ENCODE data around the gene CMTR1. TPM values are rescaled to one million over a fixed set of nuclear protein-coding genes. Genes with fewer than 3 reads are reported as not detected.

Gene CMTR1
- total RNA-seq, 6 experiments from 2014 or later, result 15.6 to 22.3 (median 16.5) TPM

GRCh38 chr6:37480118-37480736 is 47.2 kb downstream of the CMTR1 start:
- Histone ChIP-seq H3K27me3 (no peaks in the 10 kb centered on the region), H3K4me1 (no peaks in the 10 kb centered on the region), H3K4me3 (no peak overlapping the region), H3K27ac (no peak overlapping the region), H3K36me3 (peaks cover 0 to 18% (median 4%) of the 10 kb centered on the region in 4 donors), H3K9me3 (no peaks in the 10 kb centered on the region)
- WGBS (ENCODE audit: insufficient coverage, low coverage, low lambda C conversion rate, missing lambda C conversion rate), result 83% methylated on average over 1 of the region's 1 CpG
- DNase-seq (peak in 1 of 3 donors; percentile 28), ATAC-seq (no peak)
- no peak for TF ChIP-seq CTCF (IDR thresholded peaks at IDR 0.05)
- no peak for TF ChIP-seq POLR2A (IDR thresholded peaks at IDR 0.05)
- intact Hi-C loops (cut with DNase I), result loop anchor here (5.0 to 10.0 kb wide), 3 partner anchors 87 to 215 kb away; partner anchors contain the start of gene MDGA1 (in 1 of the 2)

- WGBS (ENCODE audit: insufficient coverage, low coverage, low lambda C conversion rate, missing lambda C conversion rate), result 64% methylated on average over 5 of the region's 7 CpGs
- H3K9me3 ChIP-seq, result no peaks in the 10 kb centered on the region
- no peak for TF ChIP-seq POLR2A (IDR thresholded peaks at IDR 0.05)
- no peak overlapping the region for H3K4me3 ChIP-seq
- H3K27ac ChIP-seq, result no peak overlapping the region
- H3K27me3 ChIP-seq, result no peaks in the 10 kb centered on the region
- intact Hi-C loops (cut with DNase I), result loop anchor here (5.0 to 10.0 kb wide), 3 partner anchors 86 to 214 kb away; partner anchors contain the start of gene MDGA1 (in 1 of the 2)
- DNase-seq (peak in 1 of 3 donors; percentile 13), ATAC-seq (no peak)
- peaks cover 0 to 18% (median 0%) of the 10 kb centered on the region in 4 donors for H3K36me3 ChIP-seq
- no peaks in the 10 kb centered on the region for H3K4me1 ChIP-seq
These were observed 48.0 kb downstream of the CMTR1 start for GRCh38 chr6:37480951-37481534.

GRCh38 chr6:37481711-37482605 is 48.9 kb downstream of the CMTR1 start:
- intact Hi-C loops (cut with DNase I), result loop anchor here (5.0 to 10.0 kb wide), 3 partner anchors 85 to 213 kb away; partner anchors contain the start of gene MDGA1 (in 1 of the 2)

GRCh38 chr6:37482606-37483251 is 49.7 kb downstream of the CMTR1 start:
- no peaks in the 10 kb centered on the region for H3K4me1 ChIP-seq
- no peak for ATAC-seq
- TF ChIP-seq POLR2A (IDR thresholded peaks at IDR 0.05) (no peak), CTCF (IDR thresholded peaks at IDR 0.05) (no peak)
- no peaks in the 10 kb centered on the region for H3K9me3 ChIP-seq
- 56% methylated on average over 7 of the region's 10 CpGs for WGBS (ENCODE audit: insufficient coverage, low coverage, low lambda C conversion rate, missing lambda C conversion rate)
- H3K27me3 ChIP-seq, result no peaks in the 10 kb centered on the region
- intact Hi-C loops (cut with DNase I), result loop anchor here (5.0 to 10.0 kb wide), 3 partner anchors 85 to 212 kb away; partner anchors contain the start of gene MDGA1 (in 1 of the 2)
- no peak for DNase-seq
- H3K27ac ChIP-seq, result no peak overlapping the region
- H3K4me3 ChIP-seq, result no peak overlapping the region
- peaks cover 0 to 18% (median 0%) of the 10 kb centered on the region in 4 donors for H3K36me3 ChIP-seq

More at GRCh38 chr6:37481711-37482605, 48.9 kb downstream of the CMTR1 start:
- TF ChIP-seq POLR2A (IDR thresholded peaks at IDR 0.05), result no peak
- no peak for TF ChIP-seq CTCF (IDR thresholded peaks at IDR 0.05)
- Histone ChIP-seq H3K36me3 (peaks cover 0 to 18% (median 0%) of the 10 kb centered on the region in 4 donors), H3K9me3 (no peaks in the 10 kb centered on the region), H3K4me3 (no peak overlapping the region), H3K27ac (no peak overlapping the region), H3K4me1 (no peaks in the 10 kb centered on the region), H3K27me3 (no peaks in the 10 kb centered on the region)
- 73% methylated on average over 10 of the region's 15 CpGs for WGBS (ENCODE audit: insufficient coverage, low coverage, low lambda C conversion rate, missing lambda C conversion rate)
- ATAC-seq (no peak), DNase-seq (peak in 1 of 3 donors; percentile 28)
